HG02763 (cell line): Measurements from ENCODE around the gene GUCA2A.
"Not testable (repeated sequence)": the region's sequence is repeated elsewhere in the genome, so short reads cannot be mapped to it uniquely, and the experiment has no call there.

Experiments
- ATAC-seq: cut with Tn5 transposase; IDR thresholded peaks from one replicate; pipeline ENCODE4 v1.9.1; 2021; ENCODE audit warnings: mild to moderate bottlenecking, moderate library complexity; ENCODE audit not compliant: unreplicated experiment

The GUCA2A gene

GRCh38 chr1:42164551-42165420, at the start of gene GUCA2A:
TSS of gene GUCA2A (minus strand) at chr1:42164745. CDS start at chr1:42164712, 33 bp downstream.
- ATAC-seq: no peak

GRCh38 chr1:42211224-42211623, 46.7 kb upstream of the GUCA2A start:
- ATAC-seq: no peak

- no peak for ATAC-seq
Measured at GRCh38 chr1:42210421-42211133, 46.0 kb upstream of the GUCA2A start.

- no peak for ATAC-seq
Measured at GRCh38 chr1:42209526-42210251, 45.1 kb upstream of the GUCA2A start.

GRCh38 chr1:42206930-42207329, 42.4 kb upstream of the GUCA2A start:
- not testable (repeated sequence) for ATAC-seq

- no peak for ATAC-seq
Measured at GRCh38 chr1:42206164-42206563, 41.6 kb upstream of the GUCA2A start.

GRCh38 chr1:42201986-42202385, 37.4 kb upstream of the GUCA2A start:
- no peak for ATAC-seq

GRCh38 chr1:42198251-42198650, 33.7 kb upstream of the GUCA2A start:
- ATAC-seq: no peak

- no peak for ATAC-seq
Measured at GRCh38 chr1:42195841-42196240, 31.3 kb upstream of the GUCA2A start.

- no peak for ATAC-seq
Measured at GRCh38 chr1:42192106-42192505, 27.6 kb upstream of the GUCA2A start.

GRCh38 chr1:42191319-42191718, 26.8 kb upstream of the GUCA2A start:
- ATAC-seq: no peak

GRCh38 chr1:42189931-42190853, 25.6 kb upstream of the GUCA2A start:
- no peak for ATAC-seq

- no peak for ATAC-seq
Measured at GRCh38 chr1:42186152-42186551, 21.6 kb upstream of the GUCA2A start.

- no peak for ATAC-seq
Measured at GRCh38 chr1:42184616-42185015, 20.1 kb upstream of the GUCA2A start.

GRCh38 chr1:42183957-42184268, 19.4 kb upstream of the GUCA2A start:
- ATAC-seq: no peak

GRCh38 chr1:42183210-42183956, 18.8 kb upstream of the GUCA2A start:
- ATAC-seq: no peak

- no peak for ATAC-seq
Measured at GRCh38 chr1:42181687-42182086, 17.1 kb upstream of the GUCA2A start.

- ATAC-seq: no peak
Measured at GRCh38 chr1:42179900-42180329, 15.4 kb upstream of the GUCA2A start.

GRCh38 chr1:42179275-42179674, 14.7 kb upstream of the GUCA2A start:
- no peak for ATAC-seq

- no peak for ATAC-seq
Measured at GRCh38 chr1:42178249-42178648, 13.7 kb upstream of the GUCA2A start.
